Measurements from ENCODE around the gene MECP2.

The MECP2 gene

DNA sequence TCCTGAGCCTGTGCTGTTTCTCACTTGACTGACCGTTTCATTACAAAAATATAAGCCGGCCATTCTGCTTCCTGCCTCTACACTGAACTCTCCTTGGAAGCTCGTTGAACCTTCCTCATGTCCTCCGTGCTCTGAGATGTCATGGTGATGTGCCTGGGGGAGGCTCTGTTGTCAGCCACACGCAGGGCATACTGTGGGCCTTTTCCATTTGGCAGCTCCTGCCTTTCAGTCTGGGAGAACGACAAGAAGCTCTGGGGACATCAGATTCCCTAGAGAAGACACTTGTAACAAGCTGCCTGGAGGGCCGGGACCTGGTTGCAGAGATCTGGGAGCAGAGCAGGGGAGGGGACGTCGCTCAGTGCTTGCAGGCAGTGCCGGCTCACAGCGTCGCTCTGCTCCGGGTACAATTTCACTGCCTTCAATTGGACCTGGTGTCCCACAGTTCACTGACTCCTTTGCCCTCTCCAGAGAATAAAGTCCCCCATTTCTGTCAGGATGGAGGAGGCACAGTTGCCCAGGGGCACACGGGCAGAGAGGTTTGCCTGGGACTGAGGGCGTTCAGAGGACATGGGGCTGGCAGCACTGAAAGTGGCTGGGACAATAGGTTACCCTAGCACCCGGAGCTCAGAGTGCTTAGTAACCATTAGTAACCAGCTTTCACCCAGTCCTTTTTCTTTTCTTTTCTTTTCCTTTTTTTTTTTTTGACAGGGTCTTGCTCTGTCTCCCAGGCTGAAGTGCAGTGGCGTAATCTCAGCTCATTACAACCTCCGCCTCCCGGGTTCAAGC lies 19.1 kb upstream of the MECP2 start:
- no peak for DNase-seq (ENCODE audit: low read depth in 1 of 2, low spot score in 1 of 2)
- H3K27ac ChIP-seq (replicated peaks): no peak overlapping the region
- H3K27me3 ChIP-seq (ENCODE audit: insufficient read depth, poor library complexity, severe bottlenecking): no peaks in the 10 kb centered on the region
- H3K4me3 ChIP-seq (replicated peaks; ENCODE audit: insufficient read depth, low read length): no peak overlapping the region
- TF ChIP-seq SPI1 (IDR thresholded peaks at IDR 0.05; ENCODE audit: borderline replicate concordance, low read depth) (no peak), GABPA (IDR thresholded peaks at IDR 0.05; ENCODE audit: low read depth) (no peak), POLR2AphosphoS5 (IDR thresholded peaks at IDR 0.05; ENCODE audit: low read depth) (no peak)
- TF ChIP-seq, protein P1, sequence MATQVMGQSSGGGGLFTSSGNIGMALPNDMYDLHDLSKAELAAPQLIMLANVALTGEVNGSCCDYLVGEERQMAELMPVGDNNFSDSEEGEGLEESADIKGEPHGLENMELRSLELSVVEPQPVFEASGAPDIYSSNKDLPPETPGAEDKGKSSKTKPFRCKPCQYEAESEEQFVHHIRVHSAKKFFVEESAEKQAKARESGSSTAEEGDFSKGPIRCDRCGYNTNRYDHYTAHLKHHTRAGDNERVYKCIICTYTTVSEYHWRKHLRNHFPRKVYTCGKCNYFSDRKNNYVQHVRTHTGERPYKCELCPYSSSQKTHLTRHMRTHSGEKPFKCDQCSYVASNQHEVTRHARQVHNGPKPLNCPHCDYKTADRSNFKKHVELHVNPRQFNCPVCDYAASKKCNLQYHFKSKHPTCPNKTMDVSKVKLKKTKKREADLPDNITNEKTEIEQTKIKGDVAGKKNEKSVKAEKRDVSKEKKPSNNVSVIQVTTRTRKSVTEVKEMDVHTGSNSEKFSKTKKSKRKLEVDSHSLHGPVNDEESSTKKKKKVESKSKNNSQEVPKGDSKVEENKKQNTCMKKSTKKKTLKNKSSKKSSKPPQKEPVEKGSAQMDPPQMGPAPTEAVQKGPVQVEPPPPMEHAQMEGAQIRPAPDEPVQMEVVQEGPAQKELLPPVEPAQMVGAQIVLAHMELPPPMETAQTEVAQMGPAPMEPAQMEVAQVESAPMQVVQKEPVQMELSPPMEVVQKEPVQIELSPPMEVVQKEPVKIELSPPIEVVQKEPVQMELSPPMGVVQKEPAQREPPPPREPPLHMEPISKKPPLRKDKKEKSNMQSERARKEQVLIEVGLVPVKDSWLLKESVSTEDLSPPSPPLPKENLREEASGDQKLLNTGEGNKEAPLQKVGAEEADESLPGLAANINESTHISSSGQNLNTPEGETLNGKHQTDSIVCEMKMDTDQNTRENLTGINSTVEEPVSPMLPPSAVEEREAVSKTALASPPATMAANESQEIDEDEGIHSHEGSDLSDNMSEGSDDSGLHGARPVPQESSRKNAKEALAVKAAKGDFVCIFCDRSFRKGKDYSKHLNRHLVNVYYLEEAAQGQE (IDR thresholded peaks at IDR 0.05; ENCODE audit: insufficient replicate concordance, low read depth): no peak
- TF ChIP-seq, protein P2, sequence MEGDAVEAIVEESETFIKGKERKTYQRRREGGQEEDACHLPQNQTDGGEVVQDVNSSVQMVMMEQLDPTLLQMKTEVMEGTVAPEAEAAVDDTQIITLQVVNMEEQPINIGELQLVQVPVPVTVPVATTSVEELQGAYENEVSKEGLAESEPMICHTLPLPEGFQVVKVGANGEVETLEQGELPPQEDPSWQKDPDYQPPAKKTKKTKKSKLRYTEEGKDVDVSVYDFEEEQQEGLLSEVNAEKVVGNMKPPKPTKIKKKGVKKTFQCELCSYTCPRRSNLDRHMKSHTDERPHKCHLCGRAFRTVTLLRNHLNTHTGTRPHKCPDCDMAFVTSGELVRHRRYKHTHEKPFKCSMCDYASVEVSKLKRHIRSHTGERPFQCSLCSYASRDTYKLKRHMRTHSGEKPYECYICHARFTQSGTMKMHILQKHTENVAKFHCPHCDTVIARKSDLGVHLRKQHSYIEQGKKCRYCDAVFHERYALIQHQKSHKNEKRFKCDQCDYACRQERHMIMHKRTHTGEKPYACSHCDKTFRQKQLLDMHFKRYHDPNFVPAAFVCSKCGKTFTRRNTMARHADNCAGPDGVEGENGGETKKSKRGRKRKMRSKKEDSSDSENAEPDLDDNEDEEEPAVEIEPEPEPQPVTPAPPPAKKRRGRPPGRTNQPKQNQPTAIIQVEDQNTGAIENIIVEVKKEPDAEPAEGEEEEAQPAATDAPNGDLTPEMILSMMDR (IDR thresholded peaks at IDR 0.05; ENCODE audit: insufficient read depth, low read length): no peak

DNA sequence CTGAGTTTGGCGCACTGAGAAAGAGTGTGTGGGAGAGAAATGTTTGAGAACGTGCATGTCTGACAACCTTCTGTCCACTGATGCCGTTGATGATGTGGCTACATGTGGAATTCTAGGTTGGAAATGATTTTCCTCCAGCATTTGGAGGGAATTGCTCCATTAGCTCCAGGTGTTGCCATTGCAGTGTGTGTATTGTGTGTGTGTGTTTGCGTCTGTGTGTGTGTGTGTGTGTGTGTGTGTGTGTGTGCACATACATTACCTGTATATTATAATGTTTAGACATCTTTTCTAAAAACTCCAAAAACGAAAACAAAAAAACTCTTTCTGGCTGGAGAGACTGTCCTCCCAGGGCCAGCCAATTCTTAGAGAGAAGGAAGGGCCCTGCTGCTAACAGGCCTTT lies 18.2 kb upstream of the MECP2 start:
- no peak overlapping the region for H3K27ac ChIP-seq (replicated peaks)
- H3K27me3 ChIP-seq (ENCODE audit: insufficient read depth, poor library complexity, severe bottlenecking): no peaks in the 10 kb centered on the region
- DNase-seq (ENCODE audit: low read depth in 1 of 2, low spot score in 1 of 2): no peak
- no peak for TF ChIP-seq SPI1 (IDR thresholded peaks at IDR 0.05; ENCODE audit: borderline replicate concordance, low read depth)
- TF ChIP-seq GABPA (IDR thresholded peaks at IDR 0.05; ENCODE audit: low read depth): no peak
- TF ChIP-seq, protein P1 (IDR thresholded peaks at IDR 0.05; ENCODE audit: insufficient replicate concordance, low read depth): no peak
- no peak for TF ChIP-seq POLR2AphosphoS5 (IDR thresholded peaks at IDR 0.05; ENCODE audit: low read depth)
- H3K4me3 ChIP-seq (replicated peaks; ENCODE audit: insufficient read depth, low read length): no peak overlapping the region

DNA sequence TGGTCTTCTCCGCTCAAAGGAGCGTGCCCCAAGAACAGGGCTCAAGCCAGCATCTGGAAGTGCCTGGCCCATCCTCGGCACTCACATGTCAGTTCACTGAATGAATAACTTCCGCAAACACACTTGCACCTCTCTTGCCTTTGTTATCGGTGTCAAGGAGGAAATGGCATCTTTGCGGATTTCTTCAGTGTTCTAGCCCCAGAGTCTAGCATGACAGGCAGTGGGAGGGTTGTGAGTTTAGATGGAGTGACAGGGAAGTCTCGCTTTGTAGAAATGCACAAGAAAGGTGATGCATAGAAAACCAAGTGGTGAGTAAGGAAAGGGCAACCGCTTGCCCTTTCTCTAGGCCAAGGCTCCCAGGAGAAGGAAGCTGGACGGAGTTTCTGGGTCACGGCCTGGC lies 17.6 kb upstream of the MECP2 start:
- TF ChIP-seq POLR2AphosphoS5 (IDR thresholded peaks at IDR 0.05; ENCODE audit: low read depth): no peak
- TF ChIP-seq, protein P2 (IDR thresholded peaks at IDR 0.05; ENCODE audit: insufficient read depth, low read length): no peak
- TF ChIP-seq, protein P1 (IDR thresholded peaks at IDR 0.05; ENCODE audit: insufficient replicate concordance, low read depth): no peak
- TF ChIP-seq SPI1 (IDR thresholded peaks at IDR 0.05; ENCODE audit: borderline replicate concordance, low read depth): no peak
- TF ChIP-seq GABPA (IDR thresholded peaks at IDR 0.05; ENCODE audit: low read depth): no peak
- DNase-seq (ENCODE audit: low read depth in 1 of 2, low spot score in 1 of 2): no peak
- H3K27me3 ChIP-seq (ENCODE audit: insufficient read depth, poor library complexity, severe bottlenecking): no peaks in the 10 kb centered on the region
- no peak overlapping the region for H3K4me3 ChIP-seq (replicated peaks; ENCODE audit: insufficient read depth, low read length)
- no peak overlapping the region for H3K27ac ChIP-seq (replicated peaks)
